ENCODE results near the gene CFAP97. TPM values are rescaled to one million over a fixed set of nuclear protein-coding genes. Genes with fewer than 3 reads are reported as not detected.

The CFAP97 gene
- total RNA-seq, 2 donors from 2014 or later: 27.6 to 42.2 TPM

- H3K9me3 Mint-ChIP-seq: no peaks in the 10 kb centered on the region
- no peaks in the 10 kb centered on the region for H3K36me3 Mint-ChIP-seq
- no peak for DNase-seq (ENCODE audit: low spot score in 2 of 2)
- ATAC-seq: no peak
- no peak overlapping the region for H3K27ac Mint-ChIP-seq
Observed at GRCh38 chr4:185229021-185229818, 25.4 kb upstream of the CFAP97 start.

- H3K36me3 Mint-ChIP-seq: no peaks in the 10 kb centered on the region
- no peaks in the 10 kb centered on the region for H3K9me3 Mint-ChIP-seq
- no peak overlapping the region for H3K27ac Mint-ChIP-seq
- DNase-seq (ENCODE audit: low spot score in 2 of 2) (no peak), ATAC-seq (no peak)
Observed at GRCh38 chr4:185227713-185228278, 24.0 kb upstream of the CFAP97 start.

GRCh38 chr4:185227131-185227551 lies 23.3 kb upstream of the CFAP97 start:
- Mint-ChIP-seq H3K27ac (no peak overlapping the region), H3K9me3 (no peaks in the 10 kb centered on the region), H3K36me3 (no peaks in the 10 kb centered on the region)
- peak in 1 of 2 donors; percentile 60 for ATAC-seq
- DNase-seq (ENCODE audit: low spot score in 2 of 2): no peak

DNA sequence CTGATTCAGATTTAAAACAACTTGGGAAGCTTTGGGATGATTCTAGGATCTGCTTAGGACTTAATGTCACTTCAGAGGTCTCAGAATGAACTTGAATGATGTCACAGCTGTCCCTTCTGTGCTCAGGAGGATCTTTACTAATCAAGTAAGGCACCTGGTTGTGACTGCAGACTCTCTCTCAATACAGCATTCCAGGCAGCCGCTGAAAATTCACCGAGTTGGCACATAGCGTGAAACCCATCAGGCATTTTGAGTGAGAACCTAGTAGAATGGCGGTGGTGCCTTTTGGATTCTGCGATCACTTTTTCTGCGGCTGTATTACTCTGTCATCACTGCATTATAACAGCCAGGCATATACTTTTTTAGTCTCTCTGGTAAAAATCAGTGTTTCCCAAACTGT lies 22.1 kb upstream of the CFAP97 start:
- H3K36me3 Mint-ChIP-seq: peaks cover 0 to 9% of the 10 kb centered on the region in 2 donors
- no peaks in the 10 kb centered on the region for H3K9me3 Mint-ChIP-seq
- no peak for ATAC-seq
- no peak for DNase-seq (ENCODE audit: low spot score in 2 of 2)
- H3K27ac Mint-ChIP-seq: no peak overlapping the region

DNA sequence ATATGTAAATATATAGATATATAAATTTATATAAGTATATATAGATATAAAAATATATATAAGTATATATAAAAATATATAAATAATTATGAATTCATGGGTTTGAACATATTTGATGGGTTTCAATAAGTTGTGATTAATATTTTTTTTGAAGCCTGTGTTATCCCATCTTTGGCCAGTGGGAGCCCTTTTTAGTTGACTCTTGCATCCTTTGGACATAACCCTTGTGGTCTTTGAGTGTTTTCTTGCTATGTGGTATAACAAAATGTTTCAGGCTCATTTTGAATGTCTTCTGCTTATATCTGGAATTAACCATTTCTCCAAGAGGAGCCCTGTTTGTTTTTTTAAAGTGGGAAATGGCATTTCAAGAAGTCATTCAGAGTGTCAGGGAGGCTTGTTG lies 20.8 kb upstream of the CFAP97 start:
- Mint-ChIP-seq H3K27ac (no peak overlapping the region), H3K9me3 (no peaks in the 10 kb centered on the region), H3K36me3 (peaks cover 0 to 9% of the 10 kb centered on the region in 2 donors)
- DNase-seq (ENCODE audit: low spot score in 2 of 2) (no peak), ATAC-seq (no peak)

- DNase-seq (ENCODE audit: low spot score in 2 of 2) (no peak), ATAC-seq (no peak)
- no peaks in the 10 kb centered on the region for H3K9me3 Mint-ChIP-seq
- H3K27ac Mint-ChIP-seq: no peak overlapping the region
- peaks cover 0 to 9% of the 10 kb centered on the region in 2 donors for H3K36me3 Mint-ChIP-seq
Observed at GRCh38 chr4:185222598-185222997, 18.8 kb upstream of the CFAP97 start.

DNA sequence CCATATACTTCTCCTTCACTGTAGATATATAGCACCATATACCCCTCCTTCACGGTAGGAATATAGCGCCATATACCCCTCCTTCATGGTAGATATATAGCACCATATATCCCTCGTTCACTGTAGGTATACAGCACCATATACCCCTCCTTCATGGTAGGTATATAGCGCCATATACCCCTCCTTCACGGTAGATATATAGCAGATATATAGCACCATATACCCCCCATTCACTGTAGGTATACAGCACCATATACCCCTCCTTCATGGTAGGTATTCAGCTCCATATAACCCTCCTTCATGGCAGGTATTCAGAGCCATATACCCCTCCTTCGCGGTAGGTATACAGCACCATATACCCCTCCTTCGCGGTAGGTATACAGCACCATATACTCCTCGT lies 18.1 kb upstream of the CFAP97 start:
- ATAC-seq (no peak), DNase-seq (ENCODE audit: low spot score in 2 of 2) (no peak)
- no peaks in the 10 kb centered on the region for H3K9me3 Mint-ChIP-seq
- peaks cover 0 to 9% of the 10 kb centered on the region in 2 donors for H3K36me3 Mint-ChIP-seq
- no peak overlapping the region for H3K27ac Mint-ChIP-seq

GRCh38 chr4:185221491-185221890 lies 17.7 kb upstream of the CFAP97 start:
- DNase-seq (ENCODE audit: low spot score in 2 of 2): no peak
- Mint-ChIP-seq H3K27ac (no peak overlapping the region), H3K9me3 (no peaks in the 10 kb centered on the region), H3K36me3 (peaks cover 0 to 9% of the 10 kb centered on the region in 2 donors)
- no peak for ATAC-seq

GRCh38 chr4:185219551-185220344 lies 15.9 kb upstream of the CFAP97 start:
- no peak for ATAC-seq
- Mint-ChIP-seq H3K27ac (peak overlapping the region in 1 of 2 donors; percentile 4), H3K36me3 (peaks cover 0 to 9% of the 10 kb centered on the region in 2 donors), H3K9me3 (no peaks in the 10 kb centered on the region)
- DNase-seq (ENCODE audit: low spot score in 2 of 2): no peak

DNA sequence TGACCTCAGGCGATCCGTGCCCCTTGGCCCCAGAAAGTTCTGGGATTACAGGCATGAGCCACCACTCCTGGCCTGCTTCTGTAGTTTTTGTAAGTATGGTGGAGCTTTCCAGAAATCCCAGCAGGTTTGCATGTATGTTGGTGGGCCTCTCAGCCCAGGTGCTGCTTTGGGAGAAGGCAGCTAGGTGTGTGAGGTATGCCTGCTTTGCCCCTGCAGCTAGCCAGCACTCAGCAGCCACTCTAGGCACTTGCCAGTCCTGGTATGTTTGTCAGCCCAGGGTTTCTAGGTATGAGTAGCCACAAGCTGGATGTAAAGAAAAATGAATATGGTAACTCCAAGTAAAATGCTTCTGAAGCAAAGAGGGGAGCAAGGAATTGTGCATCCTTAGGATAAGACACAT lies 14.5 kb upstream of the CFAP97 start:
- ATAC-seq (no peak), DNase-seq (ENCODE audit: low spot score in 2 of 2) (no peak)
- peaks cover 0 to 12% of the 10 kb centered on the region in 2 donors for H3K36me3 Mint-ChIP-seq
- H3K9me3 Mint-ChIP-seq: no peaks in the 10 kb centered on the region
- peak overlapping the region in 1 of 2 donors; percentile 69 for H3K27ac Mint-ChIP-seq

DNA sequence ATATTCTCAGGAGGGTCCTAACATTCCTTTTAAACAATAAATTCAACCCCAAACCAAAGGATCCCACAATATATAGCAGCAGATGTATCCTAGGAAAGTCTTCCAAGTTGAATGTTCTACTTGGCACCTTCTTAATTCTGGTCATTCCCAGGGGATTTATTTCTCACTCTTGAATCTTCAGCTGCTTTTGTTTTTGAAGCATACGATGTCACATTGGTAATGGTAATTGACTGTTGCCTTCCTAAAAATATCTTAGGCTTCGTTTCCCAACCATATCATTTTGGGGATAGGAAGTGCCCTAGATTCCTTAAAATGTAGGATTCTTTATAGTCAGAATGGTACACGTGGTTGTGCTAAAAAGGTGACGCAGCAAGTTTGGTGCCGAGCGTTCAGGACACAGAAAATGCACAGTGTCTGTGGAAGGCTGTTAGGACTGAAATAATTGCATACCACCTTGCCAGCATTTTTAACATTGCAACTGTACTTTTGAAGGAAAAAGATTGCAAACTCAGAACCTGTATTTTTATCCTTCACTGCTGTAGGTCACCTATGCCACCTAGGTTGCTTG lies 13.7 kb upstream of the CFAP97 start:
- DNase-seq (ENCODE audit: low spot score in 2 of 2) (no peak), ATAC-seq (no peak)
- no peak overlapping the region for H3K27ac Mint-ChIP-seq
- H3K9me3 Mint-ChIP-seq: no peaks in the 10 kb centered on the region
- H3K36me3 Mint-ChIP-seq: peaks cover 0 to 16% of the 10 kb centered on the region in 2 donors

GRCh38 chr4:185215261-185215660 lies 11.5 kb upstream of the CFAP97 start:
- no peak for DNase-seq (ENCODE audit: low spot score in 2 of 2)
- Mint-ChIP-seq H3K27ac (no peak overlapping the region), H3K36me3 (peaks cover 0 to 18% of the 10 kb centered on the region in 2 donors), H3K9me3 (no peaks in the 10 kb centered on the region)
- no peak for ATAC-seq

DNA sequence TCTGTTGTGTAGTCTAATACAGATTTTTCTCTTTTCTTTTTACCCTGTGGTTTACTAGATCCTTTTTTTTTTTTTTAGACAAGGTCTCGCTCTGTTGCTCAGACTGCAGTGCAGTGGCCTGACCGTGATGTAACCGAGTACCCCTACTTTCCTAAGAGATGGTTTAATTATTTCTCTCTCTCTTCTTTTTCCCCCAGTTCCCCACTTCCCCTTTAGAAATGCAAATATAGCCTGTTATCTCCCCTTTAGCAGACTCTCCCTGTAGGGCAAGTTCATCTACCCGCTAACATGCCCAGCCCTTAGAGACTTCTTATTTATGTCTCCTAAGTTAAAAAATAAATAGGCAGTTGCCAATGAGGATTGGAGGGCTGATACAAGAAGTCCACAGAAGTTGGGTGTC lies 10.1 kb upstream of the CFAP97 start:
- ATAC-seq (no peak), DNase-seq (ENCODE audit: low spot score in 2 of 2) (no peak)
- Mint-ChIP-seq H3K36me3 (peaks cover 0 to 18% of the 10 kb centered on the region in 2 donors), H3K27ac (no peak overlapping the region), H3K9me3 (no peaks in the 10 kb centered on the region)

DNA sequence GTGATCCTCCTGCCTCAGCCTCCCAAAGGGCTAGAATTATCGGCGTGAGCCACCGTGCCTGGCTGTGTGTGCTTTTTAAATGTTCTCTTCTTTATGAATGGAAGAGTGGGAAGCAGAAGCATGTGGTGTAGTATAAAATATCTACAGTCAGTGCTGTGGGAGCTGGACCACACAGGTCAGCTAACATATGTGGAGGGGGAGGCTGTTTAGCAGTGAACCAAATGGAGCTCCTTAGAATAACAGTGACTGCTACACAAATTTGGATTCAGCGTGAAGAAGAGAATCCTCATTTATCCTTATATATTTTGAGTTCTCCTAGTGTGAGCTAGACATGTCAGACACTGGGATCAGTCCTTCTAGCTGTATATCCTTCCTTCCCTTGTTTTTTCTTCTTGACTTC lies 8.8 kb upstream of the CFAP97 start:
- Mint-ChIP-seq H3K36me3 (peaks cover 0 to 18% of the 10 kb centered on the region in 2 donors), H3K9me3 (no peaks in the 10 kb centered on the region), H3K27ac (no peak overlapping the region)
- DNase-seq (ENCODE audit: low spot score in 2 of 2): no peak
- no peak for ATAC-seq

GRCh38 chr4:185211641-185212040 lies 7.8 kb upstream of the CFAP97 start:
- H3K9me3 Mint-ChIP-seq: no peaks in the 10 kb centered on the region
- no peak for DNase-seq (ENCODE audit: low spot score in 2 of 2)
- peaks cover 0 to 18% of the 10 kb centered on the region in 2 donors for H3K36me3 Mint-ChIP-seq
- no peak for ATAC-seq
- no peak overlapping the region for H3K27ac Mint-ChIP-seq

DNA sequence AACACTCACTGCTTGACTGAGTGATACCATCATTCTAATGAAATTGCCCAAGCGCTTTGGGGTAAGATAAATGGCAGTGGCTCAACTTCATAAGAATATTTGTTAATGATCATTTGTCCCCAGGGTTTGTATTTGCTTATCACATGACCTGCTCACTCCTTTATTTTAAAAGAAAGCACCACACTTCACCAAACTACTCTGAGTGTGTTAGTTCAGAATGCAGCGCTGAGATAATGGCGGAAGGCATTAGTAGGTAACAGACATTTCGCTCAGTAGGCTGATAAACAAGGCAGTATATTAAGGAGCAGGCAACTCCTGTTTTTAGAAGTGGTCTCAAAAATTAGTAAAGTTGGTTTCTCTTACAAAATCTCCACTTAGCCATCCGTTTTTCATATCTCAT lies 7.2 kb upstream of the CFAP97 start:
- DNase-seq (ENCODE audit: low spot score in 2 of 2) (no peak), ATAC-seq (no peak)
- no peaks in the 10 kb centered on the region for H3K9me3 Mint-ChIP-seq
- H3K36me3 Mint-ChIP-seq: peaks cover 0 to 18% of the 10 kb centered on the region in 2 donors
- H3K27ac Mint-ChIP-seq: peak overlapping the region in 1 of 2 donors; percentile 84
